HepG2 (cell line): Measurements from ENCODE around the gene TXLNA. TPM values are rescaled to one million over a fixed set of nuclear protein-coding genes. Genes with fewer than 3 reads are reported as not detected.

ENCODE experiments used
- CHCHD3 ChIP-seq: sonication (generic); formaldehyde crosslinking; IDR thresholded peaks from 2 replicates; pipeline ENCODE4 v1.8.0; 2022; ENCODE audit warnings: mild to moderate bottlenecking, missing genetic modification reagents, moderate library complexity
- CREB1 ChIP-seq, 2 experiments: fragments of 450-650 bp in 1 of 2; IDR thresholded peaks; 2 replicates each; pipeline ENCODE4 v1.6.1; 2016 to 2017; ENCODE audit warnings: control low read depth in 1 of 2, mild to moderate bottlenecking in 1 of 2, missing compliant biosample characterization in 1 of 2, missing genetic modification characterization in 1 of 2
- FOXK2 ChIP-seq: fragments of 450-650 bp; IDR thresholded peaks from 2 replicates; pipeline ENCODE4 v1.6.1; 2016
- GATA4 ChIP-seq: sonication (generic); IDR thresholded peaks from 2 replicates; pipeline ENCODE4 v1.6.1; 2016; ENCODE audit warnings: antibody characterized with exemption, low read depth, borderline replicate concordance
- KLF13 ChIP-seq: sonication (generic); formaldehyde crosslinking; IDR thresholded peaks from 2 replicates; pipeline ENCODE4 v1.4.0; 2020; ENCODE audit warnings: mild to moderate bottlenecking, missing genetic modification reagents
- KLF16 ChIP-seq, 2 experiments: sonication (generic) in 1 of 2; formaldehyde crosslinking in 1 of 2; IDR thresholded peaks; 2 replicates each; pipeline versions ENCODE4 v1.6.1 to v1.8.0; 2016 to 2023; ENCODE audit warnings: missing genetic modification reagents in 2 of 2, missing compliant biosample characterization in 1 of 2
- MEF2D ChIP-seq: sonication (generic); formaldehyde crosslinking; IDR thresholded peaks from 2 replicates; pipeline ENCODE4 v1.5.1; 2020; ENCODE audit warnings: mild to moderate bottlenecking, missing genetic modification reagents
- MZF1 ChIP-seq: sonication (generic); formaldehyde crosslinking; IDR thresholded peaks from 2 replicates; pipeline ENCODE4 v1.8.1; 2023; ENCODE audit warnings: mild to moderate bottlenecking, missing genetic modification reagents, borderline replicate concordance
- SRSF9 ChIP-seq: fragments of 200-400 bp; formaldehyde crosslinking; IDR thresholded peaks from 2 replicates; pipeline ENCODE4 v1.6.1; 2018; ENCODE audit warnings: borderline replicate concordance, mild to moderate bottlenecking, low read depth, low read length; ENCODE audit not compliant: insufficient read depth, poor library complexity, severe bottlenecking
- ZNF205 ChIP-seq: IDR thresholded peaks from 2 replicates; pipeline ENCODE4 v1.6.1; 2018; ENCODE audit warnings: missing biosample characterization, missing genetic modification reagents
- ZNF501 ChIP-seq: sonication (generic); formaldehyde crosslinking; IDR thresholded peaks from 2 replicates; pipeline ENCODE4 v1.5.1; 2020; ENCODE audit warnings: mild to moderate bottlenecking, moderate library complexity, missing genetic modification reagents
- ZNF549 ChIP-seq: sonication (generic); formaldehyde crosslinking; IDR thresholded peaks from 2 replicates; pipeline ENCODE4 v1.5.0; 2020; ENCODE audit warnings: missing genetic modification reagents
- ZNF570 ChIP-seq: sonication (generic); formaldehyde crosslinking; IDR thresholded peaks from 2 replicates; pipeline ENCODE4 v1.4.0; 2020; ENCODE audit warnings: mild to moderate bottlenecking, missing genetic modification reagents, borderline replicate concordance
- ZNF598 ChIP-seq: sonication (generic); formaldehyde crosslinking; IDR thresholded peaks from 2 replicates; pipeline ENCODE4 v1.5.1; 2020; ENCODE audit warnings: mild to moderate bottlenecking, missing genetic modification reagents, borderline replicate concordance
- ZNF644 ChIP-seq: IDR thresholded peaks from 2 replicates; pipeline ENCODE4 v1.6.1; 2016; ENCODE audit warnings: low read depth
- ZNF737 ChIP-seq: sonication (generic); formaldehyde crosslinking; IDR thresholded peaks from 2 replicates; pipeline ENCODE4 v1.5.0; 2020; ENCODE audit warnings: missing genetic modification reagents, mild to moderate bottlenecking, borderline replicate concordance
- ZNF75D ChIP-seq: sonication (generic); formaldehyde crosslinking; IDR thresholded peaks from 2 replicates; pipeline ENCODE4 v1.8.1; 2023; ENCODE audit warnings: missing genetic modification reagents, mild to moderate bottlenecking, borderline replicate concordance
- polyA plus RNA-seq, 8 experiments: library from polyadenylated mRNA; depleted of rRNA in 3 of 8; stranded (reverse) in 7 of 8; unstranded in 1 of 8; fragments of >200 nt; fragmentation: Illumina TruSeq in 4 of 8; extraction: Trizol in 4 of 8; gene quantifications; 2 replicates each; pipeline versions ENCODE4 v1.2.1 to v1.2.3, GENCODE V29; 2011 to 2016; ENCODE audit warnings: low read depth in 4 of 8, missing spikeins in 1 of 8, mixed read lengths in 1 of 8; ENCODE audit not compliant: insufficient read depth in 1 of 8
- total RNA-seq, 5 experiments: library from RNA; depleted of rRNA; stranded (reverse); fragments of >200 nt; fragmentation: Illumina TruSeq; extraction: Trizol; gene quantifications; 2 replicates each; pipeline ENCODE4 v1.2.3, GENCODE V29; 2016; ENCODE audit warnings: low read depth in 1 of 5
- TF ChIP-seq, protein P1 (sequence below): sonication (generic); formaldehyde crosslinking; IDR thresholded peaks from 2 replicates; pipeline ENCODE4 v1.9.0; 2021; ENCODE audit warnings: mild to moderate bottlenecking, missing genetic modification reagents
- TF ChIP-seq, protein P2 (sequence below): sonication (generic); formaldehyde crosslinking; IDR thresholded peaks from 2 replicates; pipeline ENCODE4 v1.9.0; 2021; ENCODE audit warnings: missing genetic modification reagents, mild to moderate bottlenecking, borderline replicate concordance

Gene TXLNA
- total and polyA plus RNA-seq, 2 of the 13 experiments (the other 11 are each of a cell fraction or from before 2014, with no cell fraction given): 29.6 to 67.8 TPM

DNA sequence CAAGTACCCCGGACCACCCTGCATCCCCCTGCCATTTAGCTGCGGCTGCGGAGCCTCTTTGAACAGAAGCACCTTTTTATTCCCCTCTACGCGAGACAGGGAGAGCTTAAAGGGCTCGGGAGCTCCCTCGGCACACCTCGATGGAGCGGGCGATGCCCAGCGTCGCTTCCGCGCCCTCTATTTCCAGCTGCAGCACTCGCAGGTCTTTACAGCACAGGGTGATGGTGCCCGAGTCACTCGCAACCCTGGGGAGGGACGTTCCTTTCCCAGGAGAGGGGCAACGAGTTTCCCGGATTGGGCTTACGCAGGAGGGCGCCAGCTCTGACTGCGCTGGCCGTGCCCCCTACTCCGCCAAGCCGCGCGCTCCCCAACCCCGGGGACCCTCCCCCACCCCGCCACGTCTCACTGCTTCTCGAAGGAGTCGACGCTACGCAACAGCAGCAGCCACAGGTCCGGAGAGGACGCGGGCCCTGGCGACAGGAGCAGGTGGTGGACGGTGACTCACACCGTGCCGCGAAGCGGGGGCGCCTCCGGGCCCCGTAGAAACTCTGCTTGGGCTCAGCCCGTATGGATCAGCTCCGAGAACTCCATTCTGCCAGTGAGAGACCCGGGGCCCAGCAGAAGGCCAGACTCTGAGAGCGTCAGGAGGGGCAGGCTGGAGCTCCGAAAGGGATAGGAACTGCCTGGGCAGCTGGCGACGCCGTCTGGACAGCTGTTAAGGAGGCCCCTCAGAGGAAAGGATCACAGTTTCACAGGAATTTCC lies 61.7 kb downstream of the TXLNA start (continued):
- TF ChIP-seq, protein P1, sequence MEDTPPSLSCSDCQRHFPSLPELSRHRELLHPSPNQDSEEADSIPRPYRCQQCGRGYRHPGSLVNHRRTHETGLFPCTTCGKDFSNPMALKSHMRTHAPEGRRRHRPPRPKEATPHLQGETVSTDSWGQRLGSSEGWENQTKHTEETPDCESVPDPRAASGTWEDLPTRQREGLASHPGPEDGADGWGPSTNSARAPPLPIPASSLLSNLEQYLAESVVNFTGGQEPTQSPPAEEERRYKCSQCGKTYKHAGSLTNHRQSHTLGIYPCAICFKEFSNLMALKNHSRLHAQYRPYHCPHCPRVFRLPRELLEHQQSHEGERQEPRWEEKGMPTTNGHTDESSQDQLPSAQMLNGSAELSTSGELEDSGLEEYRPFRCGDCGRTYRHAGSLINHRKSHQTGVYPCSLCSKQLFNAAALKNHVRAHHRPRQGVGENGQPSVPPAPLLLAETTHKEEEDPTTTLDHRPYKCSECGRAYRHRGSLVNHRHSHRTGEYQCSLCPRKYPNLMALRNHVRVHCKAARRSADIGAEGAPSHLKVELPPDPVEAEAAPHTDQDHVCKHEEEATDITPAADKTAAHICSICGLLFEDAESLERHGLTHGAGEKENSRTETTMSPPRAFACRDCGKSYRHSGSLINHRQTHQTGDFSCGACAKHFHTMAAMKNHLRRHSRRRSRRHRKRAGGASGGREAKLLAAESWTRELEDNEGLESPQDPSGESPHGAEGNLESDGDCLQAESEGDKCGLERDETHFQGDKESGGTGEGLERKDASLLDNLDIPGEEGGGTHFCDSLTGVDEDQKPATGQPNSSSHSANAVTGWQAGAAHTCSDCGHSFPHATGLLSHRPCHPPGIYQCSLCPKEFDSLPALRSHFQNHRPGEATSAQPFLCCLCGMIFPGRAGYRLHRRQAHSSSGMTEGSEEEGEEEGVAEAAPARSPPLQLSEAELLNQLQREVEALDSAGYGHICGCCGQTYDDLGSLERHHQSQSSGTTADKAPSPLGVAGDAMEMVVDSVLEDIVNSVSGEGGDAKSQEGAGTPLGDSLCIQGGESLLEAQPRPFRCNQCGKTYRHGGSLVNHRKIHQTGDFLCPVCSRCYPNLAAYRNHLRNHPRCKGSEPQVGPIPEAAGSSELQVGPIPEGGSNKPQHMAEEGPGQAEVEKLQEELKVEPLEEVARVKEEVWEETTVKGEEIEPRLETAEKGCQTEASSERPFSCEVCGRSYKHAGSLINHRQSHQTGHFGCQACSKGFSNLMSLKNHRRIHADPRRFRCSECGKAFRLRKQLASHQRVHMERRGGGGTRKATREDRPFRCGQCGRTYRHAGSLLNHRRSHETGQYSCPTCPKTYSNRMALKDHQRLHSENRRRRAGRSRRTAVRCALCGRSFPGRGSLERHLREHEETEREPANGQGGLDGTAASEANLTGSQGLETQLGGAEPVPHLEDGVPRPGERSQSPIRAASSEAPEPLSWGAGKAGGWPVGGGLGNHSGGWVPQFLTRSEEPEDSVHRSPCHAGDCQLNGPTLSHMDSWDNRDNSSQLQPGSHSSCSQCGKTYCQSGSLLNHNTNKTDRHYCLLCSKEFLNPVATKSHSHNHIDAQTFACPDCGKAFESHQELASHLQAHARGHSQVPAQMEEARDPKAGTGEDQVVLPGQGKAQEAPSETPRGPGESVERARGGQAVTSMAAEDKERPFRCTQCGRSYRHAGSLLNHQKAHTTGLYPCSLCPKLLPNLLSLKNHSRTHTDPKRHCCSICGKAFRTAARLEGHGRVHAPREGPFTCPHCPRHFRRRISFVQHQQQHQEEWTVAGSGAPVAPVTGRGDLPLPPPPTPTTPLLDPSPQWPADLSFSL (CRISPR knock-in tag): no peak
- TF ChIP-seq MEF2D (peak; percentile 61; the same call in 1 of the 2 replicates), ZNF598 (CRISPR knock-in tag) (no peak), ZNF501 (CRISPR knock-in tag) (peak; percentile 51), FOXK2 (no peak), KLF16 (CRISPR knock-in tag; IDR thresholded peaks at IDR 0.05) (0 out of 4 replicates have a peak, but pooled peaks of 1 of the 2 experiments have one; percentile 40), ZNF737 (CRISPR knock-in tag) (no peak), CREB1 (IDR thresholded peaks at IDR 0.05) (no peak), CREB1 (CRISPR knock-in tag; IDR thresholded peaks at IDR 0.05) (no peak), GATA4 (no peak), KLF13 (no peak), ZNF75D (no peak), CHCHD3 (CRISPR knock-in tag) (no peak), ZNF570 (CRISPR knock-in tag) (no peak), ZNF644 (CRISPR knock-in tag) (no peak), MZF1 (CRISPR knock-in tag) (no peak), ZNF205 (CRISPR knock-in tag) (0 out of 2 replicates have a peak, but pooled peaks have one; percentile 28), SRSF9 (no peak), ZNF549 (CRISPR knock-in tag) (no peak)
- TF ChIP-seq, protein P2, sequence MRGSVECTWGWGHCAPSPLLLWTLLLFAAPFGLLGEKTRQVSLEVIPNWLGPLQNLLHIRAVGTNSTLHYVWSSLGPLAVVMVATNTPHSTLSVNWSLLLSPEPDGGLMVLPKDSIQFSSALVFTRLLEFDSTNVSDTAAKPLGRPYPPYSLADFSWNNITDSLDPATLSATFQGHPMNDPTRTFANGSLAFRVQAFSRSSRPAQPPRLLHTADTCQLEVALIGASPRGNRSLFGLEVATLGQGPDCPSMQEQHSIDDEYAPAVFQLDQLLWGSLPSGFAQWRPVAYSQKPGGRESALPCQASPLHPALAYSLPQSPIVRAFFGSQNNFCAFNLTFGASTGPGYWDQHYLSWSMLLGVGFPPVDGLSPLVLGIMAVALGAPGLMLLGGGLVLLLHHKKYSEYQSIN: no peak
